Measurements from ENCODE around the gene LYL1.

- TF ChIP-seq POLR2A (IDR thresholded peaks at IDR 0.05) = no peak
- TF ChIP-seq CTCF (IDR thresholded peaks at IDR 0.05) = peak; percentile 84 to 98 (median 95)
Measured at GRCh38 chr19:13060964-13061927, 41.4 kb downstream of the LYL1 start.

Measured in thyroid gland (tissue), 4 donors.